ENCODE results near the gene ABCA3. TPM values are rescaled to one million over a fixed set of nuclear protein-coding genes. Genes with fewer than 3 reads are reported as not detected.

Gene ABCA3
- total RNA-seq, 1 experiment from 2014 or later: 18.0 TPM

GRCh38 chr16:2325791-2326190 lies 14.7 kb downstream of the ABCA3 start:
- in situ Hi-C loops (cut with HindIII; ENCODE audit: low pct_unique_long_range_greater_than_20kb, low sequenced_read_pairs): no loop called here

GRCh38 chr16:2325181-2325580 lies 15.3 kb downstream of the ABCA3 start:
- in situ Hi-C loops (cut with HindIII; ENCODE audit: low pct_unique_long_range_greater_than_20kb, low sequenced_read_pairs): no loop called here
- DNase-seq (ENCODE audit: low read depth): no peak

More at GRCh38 chr16:2325791-2326190, 14.7 kb downstream of the ABCA3 start:
- DNase-seq (ENCODE audit: low read depth): no peak

- in situ Hi-C loops (cut with HindIII; ENCODE audit: low pct_unique_long_range_greater_than_20kb, low sequenced_read_pairs): no loop called here
- DNase-seq (ENCODE audit: low read depth): no peak
These were observed 16.1 kb downstream of the ABCA3 start for GRCh38 chr16:2324296-2324859.

GRCh38 chr16:2323701-2324100 lies 16.8 kb downstream of the ABCA3 start:
- in situ Hi-C loops (cut with HindIII; ENCODE audit: low pct_unique_long_range_greater_than_20kb, low sequenced_read_pairs): no loop called here
- no peak for DNase-seq (ENCODE audit: low read depth)

GRCh38 chr16:2319606-2320005 lies 20.9 kb downstream of the ABCA3 start:
- in situ Hi-C loops (cut with HindIII; ENCODE audit: low pct_unique_long_range_greater_than_20kb, low sequenced_read_pairs): no loop called here
- DNase-seq (ENCODE audit: low read depth): no peak

GRCh38 chr16:2317231-2318020 lies 23.1 kb downstream of the ABCA3 start:
- no peak for DNase-seq (ENCODE audit: low read depth)
- in situ Hi-C loops (cut with HindIII; ENCODE audit: low pct_unique_long_range_greater_than_20kb, low sequenced_read_pairs): no loop called here

GRCh38 chr16:2308089-2308962 lies 32.2 kb downstream of the ABCA3 start:
- no peak for DNase-seq (ENCODE audit: low read depth)
- in situ Hi-C loops (cut with HindIII; ENCODE audit: low pct_unique_long_range_greater_than_20kb, low sequenced_read_pairs): no loop called here

GRCh38 chr16:2299915-2300192 lies 40.7 kb downstream of the ABCA3 start:
- DNase-seq (ENCODE audit: low read depth): no peak
- in situ Hi-C loops (cut with HindIII; ENCODE audit: low pct_unique_long_range_greater_than_20kb, low sequenced_read_pairs): no loop called here

GRCh38 chr16:2299121-2299914 lies 41.2 kb downstream of the ABCA3 start:
- in situ Hi-C loops (cut with HindIII; ENCODE audit: low pct_unique_long_range_greater_than_20kb, low sequenced_read_pairs): no loop called here
- no peak for DNase-seq (ENCODE audit: low read depth)

- in situ Hi-C loops (cut with HindIII; ENCODE audit: low pct_unique_long_range_greater_than_20kb, low sequenced_read_pairs): no loop called here
- DNase-seq (ENCODE audit: low read depth): no peak
These were observed 41.9 kb downstream of the ABCA3 start for GRCh38 chr16:2298621-2299020.

- in situ Hi-C loops (cut with HindIII; ENCODE audit: low pct_unique_long_range_greater_than_20kb, low sequenced_read_pairs): no loop called here
- no peak for DNase-seq (ENCODE audit: low read depth)
These were observed 43.0 kb downstream of the ABCA3 start for GRCh38 chr16:2297506-2297860.

GRCh38 chr16:2296661-2297505 lies 43.6 kb downstream of the ABCA3 start:
- DNase-seq (ENCODE audit: low read depth): no peak

GRCh38 chr16:2295056-2295798 lies 45.3 kb downstream of the ABCA3 start:
- in situ Hi-C loops (cut with HindIII; ENCODE audit: low pct_unique_long_range_greater_than_20kb, low sequenced_read_pairs): no loop called here
- no peak for DNase-seq (ENCODE audit: low read depth)

More at GRCh38 chr16:2296661-2297505, 43.6 kb downstream of the ABCA3 start:
- in situ Hi-C loops (cut with HindIII; ENCODE audit: low pct_unique_long_range_greater_than_20kb, low sequenced_read_pairs): no loop called here

GRCh38 chr16:2292221-2292620 lies 48.3 kb downstream of the ABCA3 start:
- DNase-seq (ENCODE audit: low read depth): no peak
- in situ Hi-C loops (cut with HindIII; ENCODE audit: low pct_unique_long_range_greater_than_20kb, low sequenced_read_pairs): no loop called here

GRCh38 chr16:2289282-2289681 lies 51.2 kb downstream of the ABCA3 start:
- in situ Hi-C loops (cut with HindIII; ENCODE audit: low pct_unique_long_range_greater_than_20kb, low sequenced_read_pairs): no loop called here
- no peak for DNase-seq (ENCODE audit: low read depth)

GRCh38 chr16:2288726-2289125 lies 51.8 kb downstream of the ABCA3 start:
- in situ Hi-C loops (cut with HindIII; ENCODE audit: low pct_unique_long_range_greater_than_20kb, low sequenced_read_pairs): no loop called here
- DNase-seq (ENCODE audit: low read depth): no peak

- in situ Hi-C loops (cut with HindIII; ENCODE audit: low pct_unique_long_range_greater_than_20kb, low sequenced_read_pairs): no loop called here
- no peak for DNase-seq (ENCODE audit: low read depth)
These were observed 52.5 kb downstream of the ABCA3 start for GRCh38 chr16:2287916-2288547.

All from Caki2 (cell line).